Endothelial cell of umbilical vein (primary cell): ENCODE results near the gene EVA1A. TPM values are rescaled to one million over a fixed set of nuclear protein-coding genes. Genes with fewer than 3 reads are reported as not detected.
A peak's percentile ranks its signal among the peaks of the same experiment; 100 is the strongest.

ENCODE experiments used
- BruUV-seq: library from RNA; stranded (reverse); fragments of 400-500 nt; replicated peaks from 2 replicates; lab custom pipeline; 2021; lab: Mats Ljungman, UMichigan
- CTCF ChIA-PET: fragments of 300-600, 350-600 bp; sonication (Branson Sonifier 250); formaldehyde crosslinking; loops from one replicate; lab custom pipeline; 2021; ENCODE audit warnings: antibody characterized with exemption, inconsistent platforms; lab: Charles Lee
- POLR2A ChIA-PET: fragments of 300-600, 350-600 bp; sonication (Branson Sonifier 250); formaldehyde crosslinking; loops from one replicate; lab custom pipeline; 2021; ENCODE audit warnings: antibody characterized with exemption, inconsistent platforms; lab: Charles Lee
- DNase-seq: peaks from one replicate; pipeline ENCODE4 v3.0.0-alpha.2; 2011; ENCODE audit warnings: low read depth, low spot score
- FAIRE-seq: peaks from 2 replicates; lab custom pipeline; 2011; peaks lifted over from hg19 to GRCh38; lab: Jason Lieb, UNC
- H2AFZ ChIP-seq: 2 replicates; pipeline ENCODE4 v1.6.0; 2012; ENCODE audit warnings: low read depth, low read length, control low read depth, inconsistent platforms
- H3K27ac ChIP-seq: 2 replicates; pipeline ENCODE4 v1.5.1; 2011; ENCODE audit warnings: low read depth, mild to moderate bottlenecking, control low read depth, low read length, moderate library complexity; ENCODE audit not compliant: insufficient read depth
- H3K27me3 ChIP-seq, 2 experiments: 2 replicates each; pipeline versions ENCODE4 v1.6.0 to v1.6.1; 2011; ENCODE audit warnings: low read length in 2 of 2, mixed read lengths in 1 of 2; ENCODE audit not compliant: control insufficient read depth in 2 of 2, insufficient read depth in 2 of 2
- H3K36me3 ChIP-seq, 2 experiments: 2 replicates in 1 of 2; 3 replicates in 1 of 2; pipeline ENCODE4 v1.5.1; 2011; ENCODE audit warnings: low read length in 2 of 2, mild to moderate bottlenecking in 1 of 2, moderate library complexity in 1 of 2; ENCODE audit not compliant: control insufficient read depth in 2 of 2, insufficient read depth in 2 of 2; ENCODE audit errors: extremely low read depth in 1 of 2
- H3K4me1 ChIP-seq: 3 replicates; pipeline ENCODE4 v1.5.1; 2011; ENCODE audit warnings: mild to moderate bottlenecking, low read length; ENCODE audit not compliant: control insufficient read depth, insufficient read depth; ENCODE audit errors: extremely low read depth
- H3K4me2 ChIP-seq: 2 replicates; pipeline ENCODE4 v1.6.1; 2011; ENCODE audit warnings: low read length, control low read depth, mixed read lengths; ENCODE audit not compliant: insufficient read depth
- H3K4me3 ChIP-seq, 3 experiments: fragments of 200-600 bp in 1 of 3; sonication (generic), shearing (Covaris generic) in 1 of 3; replicated peaks in 1 of 3; 2 replicates each; pipeline ENCODE4 v1.5.1; 2011 to 2016; ENCODE audit warnings: control low read depth in 3 of 3, low read length in 3 of 3, mild to moderate bottlenecking in 2 of 3, inconsistent platforms in 1 of 3, low read depth in 1 of 3, moderate library complexity in 1 of 3; ENCODE audit not compliant: insufficient read depth in 1 of 3
- H3K79me2 ChIP-seq: 2 replicates; pipeline ENCODE4 v1.6.0; 2012; ENCODE audit warnings: low read length, inconsistent platforms; ENCODE audit not compliant: control insufficient read depth, insufficient read depth
- H3K9ac ChIP-seq: replicated peaks from 2 replicates; pipeline ENCODE3; 2011; ENCODE audit warnings: low read length, control low read depth; ENCODE audit not compliant: insufficient read depth; ENCODE audit errors: extremely low read depth
- H3K9me1 ChIP-seq: replicated peaks from 3 replicates; pipeline ENCODE4 v1.6.0; 2011; ENCODE audit warnings: mild to moderate bottlenecking, low read length; ENCODE audit not compliant: control insufficient read depth, insufficient read depth; ENCODE audit errors: extremely low read depth
- H3K9me3 ChIP-seq: replicated peaks from 2 replicates; pipeline ENCODE4 v1.5.1; 2012; ENCODE audit warnings: low read length, inconsistent platforms; ENCODE audit not compliant: control insufficient read depth, insufficient read depth
- H4K20me1 ChIP-seq: replicated peaks from 2 replicates; pipeline ENCODE3; 2011; ENCODE audit warnings: mild to moderate bottlenecking, low read length; ENCODE audit not compliant: control insufficient read depth, insufficient read depth; ENCODE audit errors: extremely low read depth
- CTCF ChIP-seq, 2 donors: IDR thresholded peaks; 1 replicate in 1 of 2; 2 replicates in 1 of 2; pipeline ENCODE4 v1.5.1; 2011; ENCODE audit warnings: low read length in 2 of 2, mild to moderate bottlenecking in 2 of 2, moderate library complexity in 2 of 2, control low read depth in 1 of 2, inconsistent platforms in 1 of 2, low read depth in 1 of 2; ENCODE audit not compliant: insufficient read depth in 1 of 2; ENCODE audit errors: extremely low read depth in 1 of 2
- EZH2 ChIP-seq: IDR thresholded peaks from 2 replicates; pipeline ENCODE4 v1.6.1; 2012; ENCODE audit warnings: borderline replicate concordance, low read depth, mild to moderate bottlenecking, moderate library complexity, low read length, inconsistent platforms; ENCODE audit not compliant: severe bottlenecking
- FOS ChIP-seq: IDR thresholded peaks from 2 replicates; pipeline ENCODE4 v1.6.1; 2011; ENCODE audit warnings: mild to moderate bottlenecking, low read length, moderate library complexity, borderline replicate concordance; ENCODE audit not compliant: insufficient read depth
- GATA2 ChIP-seq: IDR thresholded peaks from 2 replicates; pipeline ENCODE4 v1.7.0; 2011; ENCODE audit warnings: low read depth, mild to moderate bottlenecking, moderate library complexity, mixed read lengths, low read length; ENCODE audit not compliant: insufficient read length, insufficient read depth
- JUN ChIP-seq: IDR thresholded peaks from 2 replicates; pipeline ENCODE4 v1.6.1; 2011; ENCODE audit warnings: borderline replicate concordance, low read depth; ENCODE audit not compliant: insufficient read length, insufficient read depth
- MAX ChIP-seq: IDR thresholded peaks from 2 replicates; pipeline ENCODE4 v1.6.1; 2011; ENCODE audit not compliant: insufficient read depth, insufficient read length
- MYC ChIP-seq: IDR thresholded peaks from one replicate; pipeline ENCODE4 v1.6.1; 2011; ENCODE audit warnings: mild to moderate bottlenecking, low read depth, low read length
- POLR2A ChIP-seq: IDR thresholded peaks from 2 replicates; pipeline ENCODE4 v1.6.1; 2012; ENCODE audit warnings: low read depth, mild to moderate bottlenecking, control low read depth, low read length
- POLR2AphosphoS5 ChIP-seq: IDR thresholded peaks from 2 replicates; pipeline ENCODE4 v1.6.1; 2012; ENCODE audit warnings: low read depth, mild to moderate bottlenecking, control low read depth, low read length, moderate library complexity; ENCODE audit not compliant: insufficient read depth
- dilution Hi-C: fragments of 300-500 bp; cut with MboI; formaldehyde crosslinking; loops from one replicate; pipeline ENCODE4 v1.15.0; 2019; ENCODE audit warnings: low sequenced_read_pairs; ENCODE audit not compliant: extremely low pct_ligation_motif_present
- intact Hi-C: fragments of 100-400 bp; cut with micrococcal nuclease; formaldehyde crosslinking; loops from one replicate; pipeline ENCODE4 v1.10.0; 2022
- polyA plus RNA-seq, 4 experiments: library from polyadenylated mRNA; depleted of rRNA in 3 of 4; stranded (reverse) in 3 of 4; unstranded in 1 of 4; fragments of >200 nt; gene quantifications; 2 replicates each; pipeline versions ENCODE4 v1.2.1 to v1.2.3, GENCODE V29; 2011 to 2012; ENCODE audit warnings: missing spikeins in 1 of 4
- total RNA-seq: library from RNA; stranded (reverse); gene quantifications from 2 replicates; pipeline ENCODE4 v1.2.3, GENCODE V29; 2021

Gene EVA1A
- total and polyA plus RNA-seq, 2 donors (not counting 3 experiments of a cell fraction or from before 2014, with no cell fraction given) = 52.6 to 66.5 TPM

GRCh38 chr2:75563591-75563990 lies 2.9 kb upstream of the EVA1A start:
- DNase-seq = no peak
- FAIRE-seq = no peak
- CTCF ChIA-PET = interaction anchor here (0.7 to 2.5 kb wide), 4 partner anchors 31 to 101 kb away, joined by 3 to 11 read pairs (median 4); no protein-coding TSS in a partner anchor
- Histone ChIP-seq H3K27ac (no peak overlapping the region), H2AFZ (no peak overlapping the region), H3K9me1 (no peaks in the 10 kb centered on the region), H3K4me3 (no peak overlapping the region), H3K36me3 (no peaks in the 10 kb centered on the region), H4K20me1 (no peaks in the 10 kb centered on the region), H3K9me3 (no peaks in the 10 kb centered on the region), H3K27me3 (no peaks in the 10 kb centered on the region), H3K4me2 (no peak overlapping the region), H3K9ac (no peak overlapping the region), H3K79me2 (peaks cover 17% of the 10 kb centered on the region), H3K4me1 (peaks cover 28% of the 10 kb centered on the region)
- TF ChIP-seq MAX (no peak), POLR2AphosphoS5 (no peak), CTCF (IDR thresholded peaks at IDR 0.05; ENCODE audit: extremely low read depth in 1 of 2, insufficient read depth in 1 of 2, low read depth in 1 of 2, low read length in 2 of 2) (no peak)
- intact Hi-C loops = no loop called here
- no TSS peak for BruUV-seq
- dilution Hi-C loops = no loop called here
- POLR2A ChIA-PET = no interaction called here

DNA sequence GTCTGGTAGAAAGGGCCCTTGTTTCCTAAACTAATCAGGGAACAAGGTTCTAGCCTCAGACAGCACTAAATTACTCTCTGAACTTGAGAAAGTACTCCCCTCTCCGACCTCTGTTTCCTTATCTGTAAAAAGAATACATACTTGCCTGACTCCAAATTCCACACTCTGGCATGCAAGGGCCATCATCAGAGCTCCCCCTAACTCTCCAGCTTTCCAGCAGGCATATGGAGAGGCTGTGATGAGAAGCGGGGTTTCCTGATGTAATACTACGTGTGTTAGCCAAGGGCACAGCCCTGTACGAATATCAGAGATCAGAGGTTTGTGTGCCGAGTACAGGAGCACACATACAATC lies 1.8 kb upstream of the EVA1A start:
- H3K9me1 ChIP-seq = no peaks in the 10 kb centered on the region
- TF ChIP-seq EZH2 = no peak
- no peak for TF ChIP-seq FOS
- no peak for TF ChIP-seq CTCF (IDR thresholded peaks at IDR 0.05; ENCODE audit: extremely low read depth in 1 of 2, insufficient read depth in 1 of 2, low read depth in 1 of 2, low read length in 2 of 2)
- TF ChIP-seq JUN = no peak
- TF ChIP-seq POLR2A = no peak
- TF ChIP-seq MYC = no peak
- no peak for TF ChIP-seq GATA2
- no peak for TF ChIP-seq POLR2AphosphoS5
- TF ChIP-seq MAX = no peak
- no TSS peak for BruUV-seq
- H2AFZ ChIP-seq = no peak overlapping the region
- FAIRE-seq = no peak
- H3K36me3 ChIP-seq = no peaks in the 10 kb centered on the region
- no peak overlapping the region for H3K9ac ChIP-seq
- no peak overlapping the region for H3K4me2 ChIP-seq
- dilution Hi-C loops = no loop called here
- intact Hi-C loops = no loop called here
- no peaks in the 10 kb centered on the region for H3K27me3 ChIP-seq
- H3K9me3 ChIP-seq = no peaks in the 10 kb centered on the region
- peaks cover 31% of the 10 kb centered on the region for H3K4me1 ChIP-seq
- H3K4me3 ChIP-seq = no peak overlapping the region
- H3K27ac ChIP-seq = no peak overlapping the region
- CTCF ChIA-PET = interaction anchor here (0.6 to 4.2 kb wide), 10 partner anchors 8 to 360 kb away, joined by 3 to 33 read pairs (median 7); no protein-coding TSS in a partner anchor
- peaks cover 27% of the 10 kb centered on the region for H3K79me2 ChIP-seq
- POLR2A ChIA-PET = no interaction called here
- H4K20me1 ChIP-seq = no peaks in the 10 kb centered on the region
- peak; percentile 31 for DNase-seq
